Panc1 (cell line): Measurements from ENCODE around the gene TAS2R13. TPM values are rescaled to one million over a fixed set of nuclear protein-coding genes. Genes with fewer than 3 reads are reported as not detected.

Experiments
- ATAC-seq: fragments of 200-7000 bp; cut with Tn5 transposase; 2 replicates; pipeline ENCODE4 v1.9.1; 2020; ENCODE audit warnings: mild to moderate bottlenecking, moderate library complexity
- BruUV-seq: library from RNA; stranded (reverse); fragments of 400-500 nt; replicated peaks from 2 replicates; lab custom pipeline; 2021; lab: Mats Ljungman, UMichigan
- CTCF ChIA-PET: fragments of 300-600 bp; sonication (Branson Sonifier 250); formaldehyde crosslinking; loops from one replicate; lab custom pipeline; 2022; ENCODE audit warnings: antibody characterized with exemption; lab: Charles Lee
- POLR2A ChIA-PET: fragments of 300-600 bp; sonication (Branson Sonifier 250); formaldehyde crosslinking; loops from one replicate; lab custom pipeline; 2022; ENCODE audit warnings: antibody characterized with exemption; lab: Charles Lee
- DNase-seq: peaks from one replicate; pipeline ENCODE4 v3.0.0-alpha.2; 2010; ENCODE audit warnings: low read depth, low spot score
- H3K27ac ChIP-seq: 2 replicates; pipeline ENCODE4 v1.5.1; 2011; ENCODE audit warnings: mild to moderate bottlenecking, low read length, inconsistent platforms
- H3K27me3 ChIP-seq: fragments of 200-500 bp; sonication (Bioruptor generic); 2 replicates; pipeline ENCODE4 v1.6.0; 2014; ENCODE audit warnings: low read length, inconsistent platforms; ENCODE audit not compliant: control insufficient read depth, insufficient read depth
- H3K36me3 ChIP-seq: fragments of 200-500 bp; sonication (Bioruptor generic); 2 replicates; pipeline ENCODE4 v1.5.1; 2014; ENCODE audit warnings: inconsistent platforms, mild to moderate bottlenecking, low read length, moderate library complexity; ENCODE audit not compliant: control insufficient read depth, insufficient read depth
- H3K4me1 ChIP-seq: 2 replicates; pipeline ENCODE4 v1.5.1; 2011; ENCODE audit warnings: inconsistent platforms, mild to moderate bottlenecking, low read length, moderate library complexity; ENCODE audit not compliant: control insufficient read depth, insufficient read depth
- H3K4me3 ChIP-seq, 2 experiments: 2 replicates each; pipeline ENCODE4 v1.5.1; 2011 to 2012; ENCODE audit warnings: low read depth in 2 of 2, low read length in 2 of 2, mild to moderate bottlenecking in 2 of 2, inconsistent platforms in 1 of 2, moderate library complexity in 1 of 2
- H3K9me3 ChIP-seq: fragments of 200-500 bp; sonication (Bioruptor generic); 2 replicates; pipeline ENCODE4 v1.5.1; 2014; ENCODE audit warnings: low read depth, mild to moderate bottlenecking, inconsistent platforms, low read length, moderate library complexity; ENCODE audit not compliant: control insufficient read depth, insufficient read depth
- POLR2AphosphoS5 ChIP-seq: IDR thresholded peaks from 2 replicates; pipeline ENCODE4 v1.6.1; 2012; ENCODE audit warnings: mild to moderate bottlenecking, low read depth, low read length, moderate library complexity
- SIN3A ChIP-seq: IDR thresholded peaks from 2 replicates; pipeline ENCODE4 v1.6.1; 2012; ENCODE audit warnings: low read depth, mild to moderate bottlenecking, low read length, moderate library complexity, borderline replicate concordance; ENCODE audit not compliant: insufficient read depth
- TCF7L2 ChIP-seq: IDR thresholded peaks from 2 replicates; pipeline ENCODE4 v1.6.1; 2011; ENCODE audit warnings: mild to moderate bottlenecking, low read depth, low read length, inconsistent platforms
- in situ Hi-C: cut with HindIII; loops from 2 replicates; pipeline ENCODE4 v1.10.0; 2016; ENCODE audit warnings: low sequenced_read_pairs, low pct_unique_long_range_greater_than_20kb
- intact Hi-C: fragments of 100-400 bp; cut with micrococcal nuclease; formaldehyde crosslinking; loops from one replicate; pipeline ENCODE4 v1.10.0; 2022; ENCODE audit not compliant: unreplicated experiment
- total RNA-seq: library from RNA; stranded (reverse); gene quantifications from one replicate; pipeline ENCODE4 v1.2.1, GENCODE V29; 2021; ENCODE audit not compliant: unreplicated experiment
- TF ChIP-seq, protein P1 (sequence below), 2 experiments: IDR thresholded peaks; 2 replicates each; pipeline ENCODE4 v1.6.1; 2011 to 2012; ENCODE audit warnings: low read depth in 2 of 2, control low read depth in 1 of 2, low read length in 1 of 2, mild to moderate bottlenecking in 1 of 2, moderate library complexity in 1 of 2; ENCODE audit not compliant: insufficient read depth in 1 of 2
- TF ChIP-seq, protein P2 (sequence below): fragments of 450-650 bp; IDR thresholded peaks from 2 replicates; pipeline ENCODE4 v1.5.1; 2017; ENCODE audit warnings: mild to moderate bottlenecking

The TAS2R13 gene
- total RNA-seq, 1 experiment from 2014 or later = 0.39 TPM

DNA sequence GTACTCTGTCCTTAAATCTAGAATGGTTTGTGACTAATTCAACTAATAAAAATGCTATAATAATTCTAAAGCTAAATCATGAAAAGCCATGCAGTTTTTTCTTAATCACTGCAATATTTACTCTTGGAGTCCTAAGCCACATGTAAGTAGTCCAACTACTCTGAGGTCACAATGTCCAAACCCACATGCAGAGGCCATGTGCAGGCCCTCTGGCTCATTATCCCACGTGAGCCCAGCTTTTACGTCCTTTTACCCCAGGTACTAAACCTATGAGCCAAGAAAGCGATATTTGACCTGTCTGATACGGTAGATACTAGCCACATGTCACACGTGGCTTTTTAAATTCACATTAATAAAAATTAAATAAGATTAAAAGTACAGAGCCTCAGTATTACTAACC, 12.5 kb downstream of the TAS2R13 start:
- no peak for TF ChIP-seq TCF7L2
- TF ChIP-seq, protein P1, sequence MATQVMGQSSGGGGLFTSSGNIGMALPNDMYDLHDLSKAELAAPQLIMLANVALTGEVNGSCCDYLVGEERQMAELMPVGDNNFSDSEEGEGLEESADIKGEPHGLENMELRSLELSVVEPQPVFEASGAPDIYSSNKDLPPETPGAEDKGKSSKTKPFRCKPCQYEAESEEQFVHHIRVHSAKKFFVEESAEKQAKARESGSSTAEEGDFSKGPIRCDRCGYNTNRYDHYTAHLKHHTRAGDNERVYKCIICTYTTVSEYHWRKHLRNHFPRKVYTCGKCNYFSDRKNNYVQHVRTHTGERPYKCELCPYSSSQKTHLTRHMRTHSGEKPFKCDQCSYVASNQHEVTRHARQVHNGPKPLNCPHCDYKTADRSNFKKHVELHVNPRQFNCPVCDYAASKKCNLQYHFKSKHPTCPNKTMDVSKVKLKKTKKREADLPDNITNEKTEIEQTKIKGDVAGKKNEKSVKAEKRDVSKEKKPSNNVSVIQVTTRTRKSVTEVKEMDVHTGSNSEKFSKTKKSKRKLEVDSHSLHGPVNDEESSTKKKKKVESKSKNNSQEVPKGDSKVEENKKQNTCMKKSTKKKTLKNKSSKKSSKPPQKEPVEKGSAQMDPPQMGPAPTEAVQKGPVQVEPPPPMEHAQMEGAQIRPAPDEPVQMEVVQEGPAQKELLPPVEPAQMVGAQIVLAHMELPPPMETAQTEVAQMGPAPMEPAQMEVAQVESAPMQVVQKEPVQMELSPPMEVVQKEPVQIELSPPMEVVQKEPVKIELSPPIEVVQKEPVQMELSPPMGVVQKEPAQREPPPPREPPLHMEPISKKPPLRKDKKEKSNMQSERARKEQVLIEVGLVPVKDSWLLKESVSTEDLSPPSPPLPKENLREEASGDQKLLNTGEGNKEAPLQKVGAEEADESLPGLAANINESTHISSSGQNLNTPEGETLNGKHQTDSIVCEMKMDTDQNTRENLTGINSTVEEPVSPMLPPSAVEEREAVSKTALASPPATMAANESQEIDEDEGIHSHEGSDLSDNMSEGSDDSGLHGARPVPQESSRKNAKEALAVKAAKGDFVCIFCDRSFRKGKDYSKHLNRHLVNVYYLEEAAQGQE (IDR thresholded peaks at IDR 0.05; ENCODE audit: insufficient read depth in 1 of 2, low read depth in 2 of 2, low read length in 1 of 2) = no peak
- TF ChIP-seq POLR2AphosphoS5 = no peak
- no peak for TF ChIP-seq SIN3A
- TF ChIP-seq, protein P2, sequence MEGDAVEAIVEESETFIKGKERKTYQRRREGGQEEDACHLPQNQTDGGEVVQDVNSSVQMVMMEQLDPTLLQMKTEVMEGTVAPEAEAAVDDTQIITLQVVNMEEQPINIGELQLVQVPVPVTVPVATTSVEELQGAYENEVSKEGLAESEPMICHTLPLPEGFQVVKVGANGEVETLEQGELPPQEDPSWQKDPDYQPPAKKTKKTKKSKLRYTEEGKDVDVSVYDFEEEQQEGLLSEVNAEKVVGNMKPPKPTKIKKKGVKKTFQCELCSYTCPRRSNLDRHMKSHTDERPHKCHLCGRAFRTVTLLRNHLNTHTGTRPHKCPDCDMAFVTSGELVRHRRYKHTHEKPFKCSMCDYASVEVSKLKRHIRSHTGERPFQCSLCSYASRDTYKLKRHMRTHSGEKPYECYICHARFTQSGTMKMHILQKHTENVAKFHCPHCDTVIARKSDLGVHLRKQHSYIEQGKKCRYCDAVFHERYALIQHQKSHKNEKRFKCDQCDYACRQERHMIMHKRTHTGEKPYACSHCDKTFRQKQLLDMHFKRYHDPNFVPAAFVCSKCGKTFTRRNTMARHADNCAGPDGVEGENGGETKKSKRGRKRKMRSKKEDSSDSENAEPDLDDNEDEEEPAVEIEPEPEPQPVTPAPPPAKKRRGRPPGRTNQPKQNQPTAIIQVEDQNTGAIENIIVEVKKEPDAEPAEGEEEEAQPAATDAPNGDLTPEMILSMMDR = no peak
- H3K27ac ChIP-seq = no peak overlapping the region
- CTCF ChIA-PET = no interaction called here
- no TSS peak for BruUV-seq
- in situ Hi-C loops = no loop called here
- DNase-seq (no peak), ATAC-seq (no peak)
- POLR2A ChIA-PET = no interaction called here
- no peaks in the 10 kb centered on the region for H3K36me3 ChIP-seq
- H3K4me3 ChIP-seq = no peak overlapping the region
- H3K27me3 ChIP-seq = no peaks in the 10 kb centered on the region
- H3K4me1 ChIP-seq = no peaks in the 10 kb centered on the region
- H3K9me3 ChIP-seq = no peaks in the 10 kb centered on the region
- intact Hi-C loops = no loop called here

DNA sequence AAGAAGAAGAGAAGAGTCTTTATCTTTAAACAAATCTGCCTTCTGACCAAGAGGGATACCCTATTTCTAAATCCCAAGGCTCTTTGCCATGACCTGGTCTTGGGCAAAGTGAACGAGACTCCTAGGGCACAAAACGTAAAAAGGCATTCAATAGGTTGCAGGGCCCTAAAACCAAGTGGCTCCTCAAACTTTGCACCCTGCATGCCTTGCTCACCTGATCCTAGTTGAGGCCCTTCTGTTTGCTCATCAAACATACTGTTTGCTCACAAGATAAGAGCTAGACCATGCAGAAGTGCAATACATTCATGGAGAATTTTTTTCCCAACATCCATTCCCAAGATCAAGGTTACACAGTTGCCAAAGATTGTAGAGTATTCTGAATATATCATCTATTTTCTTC, 17.4 kb downstream of the TAS2R13 start:
- TF ChIP-seq, protein P2 = no peak
- no peak for TF ChIP-seq SIN3A
- no peak for TF ChIP-seq TCF7L2
- no peak for TF ChIP-seq POLR2AphosphoS5
- Histone ChIP-seq H3K27ac (no peak overlapping the region), H3K4me1 (no peaks in the 10 kb centered on the region), H3K36me3 (no peaks in the 10 kb centered on the region), H3K27me3 (no peaks in the 10 kb centered on the region), H3K9me3 (no peaks in the 10 kb centered on the region), H3K4me3 (no peak overlapping the region)
- BruUV-seq = no TSS peak
- intact Hi-C loops = no loop called here
- ChIA-PET POLR2A (no interaction called here), CTCF (no interaction called here)
- ATAC-seq = no peak
- DNase-seq = no peak
- in situ Hi-C loops = no loop called here
